ENCODE results near the gene SDK1. TPM values are rescaled to one million over a fixed set of nuclear protein-coding genes. Genes with fewer than 3 reads are reported as not detected.

Gene SDK1
- total RNA-seq, 2 experiments from 2014 or later: 0.03 to 0.05 TPM

DNA sequence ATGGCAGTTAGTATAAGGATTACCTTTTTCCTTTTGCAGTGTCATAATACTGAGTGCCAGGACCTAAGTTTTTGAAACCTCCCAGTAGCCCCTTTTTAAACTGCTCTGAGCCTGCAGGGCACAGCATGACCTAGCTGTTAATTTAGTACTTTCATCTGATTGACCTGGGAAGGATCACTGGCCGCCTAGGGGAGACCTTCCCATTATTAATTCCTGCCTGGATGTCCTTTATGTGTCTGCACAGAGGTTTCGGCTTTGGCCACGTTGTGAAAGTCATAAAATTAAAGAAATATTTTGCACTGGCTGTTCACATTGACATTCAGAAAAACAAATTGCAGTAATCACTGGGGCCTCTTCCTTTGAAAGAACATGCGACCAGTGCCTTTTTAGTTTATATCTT lies 290.2 kb downstream of the SDK1 start:
- ChIA-PET POLR2A (no interaction called here), CTCF (no interaction called here)
- no peak for ATAC-seq
- Mint-ChIP-seq H3K27me3 (ENCODE audit: low read depth) (peaks cover 2% of the 10 kb centered on the region), H3K9me3 (ENCODE audit: insufficient read depth) (no peaks in the 10 kb centered on the region), H3K4me3 (no peak overlapping the region), H3K4me1 (ENCODE audit: low read depth) (no peaks in the 10 kb centered on the region), H3K27ac (no peak overlapping the region), H3K36me3 (ENCODE audit: low read depth) (no peaks in the 10 kb centered on the region)
- DNase-seq: no peak

DNA sequence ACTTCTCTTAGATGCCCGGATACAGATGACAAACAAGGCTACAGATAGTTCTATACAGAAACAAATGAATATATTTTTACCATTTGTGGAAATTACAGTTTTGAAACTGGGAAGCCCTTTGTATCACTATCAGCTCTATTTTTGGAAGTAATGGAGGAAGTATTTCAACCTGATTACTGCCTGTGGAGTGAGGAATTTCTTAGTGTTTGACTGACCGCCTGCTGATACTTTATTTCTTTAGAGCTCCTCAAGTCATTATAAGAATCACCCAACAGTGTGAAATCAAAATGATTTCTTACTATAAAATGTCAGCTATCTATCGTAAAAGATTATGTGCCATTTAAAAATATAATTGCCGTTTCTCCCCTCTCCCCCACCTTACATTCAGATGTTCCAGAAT lies 290.9 kb downstream of the SDK1 start:
- Mint-ChIP-seq H3K4me1 (ENCODE audit: low read depth) (no peaks in the 10 kb centered on the region), H3K27ac (no peak overlapping the region), H3K4me3 (no peak overlapping the region), H3K27me3 (ENCODE audit: low read depth) (peaks cover 2% of the 10 kb centered on the region), H3K9me3 (ENCODE audit: insufficient read depth) (no peaks in the 10 kb centered on the region), H3K36me3 (ENCODE audit: low read depth) (no peaks in the 10 kb centered on the region)
- ATAC-seq: no peak
- ChIA-PET POLR2A (no interaction called here), CTCF (no interaction called here)
- no peak for DNase-seq

DNA sequence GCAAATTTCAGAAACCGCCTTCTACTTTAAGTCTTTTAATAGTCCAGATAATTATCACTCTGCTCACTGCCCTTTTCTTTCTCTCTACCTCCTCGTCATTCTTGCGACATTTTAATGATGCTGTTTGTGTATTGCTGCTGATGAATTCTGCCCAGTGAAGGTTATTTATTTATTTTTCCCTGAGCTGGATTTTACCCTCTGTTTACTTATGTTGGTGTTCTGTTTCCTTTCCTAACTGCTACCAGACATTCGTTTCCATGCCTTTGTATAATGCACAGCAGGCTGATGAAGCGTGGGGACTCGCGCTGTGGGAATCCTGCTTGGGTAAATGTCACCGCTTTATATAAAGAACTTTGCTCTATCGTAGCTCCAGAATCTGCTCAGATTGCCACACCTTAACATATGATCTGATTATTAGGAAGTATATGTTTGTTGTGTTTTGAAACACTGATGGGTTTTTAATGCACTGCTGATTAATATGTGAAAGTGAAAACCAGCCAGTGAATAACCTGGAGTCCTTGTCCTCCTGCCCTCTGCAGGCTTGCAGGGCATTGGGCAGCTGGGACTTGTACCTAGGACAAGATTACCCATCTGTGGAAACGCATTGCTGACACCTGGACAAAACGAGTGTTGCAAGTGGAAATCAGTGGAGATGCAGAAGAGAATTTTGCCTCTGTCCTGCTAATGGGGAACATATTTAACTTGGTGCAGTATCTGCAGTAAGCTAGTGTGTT lies 291.5 kb downstream of the SDK1 start:
- peaks cover 2% of the 10 kb centered on the region for H3K27me3 Mint-ChIP-seq (ENCODE audit: low read depth)
- ATAC-seq: no peak
- DNase-seq: no peak
- ChIA-PET CTCF (no interaction called here), POLR2A (no interaction called here)
- H3K36me3 Mint-ChIP-seq (ENCODE audit: low read depth): no peaks in the 10 kb centered on the region
- no peaks in the 10 kb centered on the region for H3K9me3 Mint-ChIP-seq (ENCODE audit: insufficient read depth)
- no peaks in the 10 kb centered on the region for H3K4me1 Mint-ChIP-seq (ENCODE audit: low read depth)
- H3K27ac Mint-ChIP-seq: no peak overlapping the region
- no peak overlapping the region for H3K4me3 Mint-ChIP-seq

DNA sequence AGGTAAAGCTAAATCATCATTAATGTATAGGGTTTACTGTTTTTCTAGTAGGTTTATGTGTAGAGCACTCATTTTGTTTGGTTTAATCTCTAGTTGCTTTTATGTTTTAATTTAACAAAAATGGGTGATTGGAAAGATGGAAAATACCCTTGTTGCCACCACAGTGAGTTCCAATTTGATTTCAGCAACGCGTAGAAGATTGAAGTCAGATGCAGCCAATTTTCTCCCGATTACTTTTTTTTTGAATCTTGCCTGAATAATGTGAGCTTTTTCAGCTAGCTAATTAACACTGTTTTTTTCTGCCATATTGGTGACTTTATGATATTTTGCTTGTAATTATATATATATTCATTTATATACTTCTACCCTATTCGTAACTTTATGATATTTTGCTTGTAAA lies 293.8 kb downstream of the SDK1 start:
- Mint-ChIP-seq H3K4me3 (no peak overlapping the region), H3K4me1 (ENCODE audit: low read depth) (no peaks in the 10 kb centered on the region), H3K27ac (no peak overlapping the region), H3K36me3 (ENCODE audit: low read depth) (no peaks in the 10 kb centered on the region), H3K27me3 (ENCODE audit: low read depth) (peaks cover 2% of the 10 kb centered on the region), H3K9me3 (ENCODE audit: insufficient read depth) (no peaks in the 10 kb centered on the region)
- ChIA-PET CTCF (no interaction called here), POLR2A (no interaction called here)
- ATAC-seq: no peak
- no peak for DNase-seq

DNA sequence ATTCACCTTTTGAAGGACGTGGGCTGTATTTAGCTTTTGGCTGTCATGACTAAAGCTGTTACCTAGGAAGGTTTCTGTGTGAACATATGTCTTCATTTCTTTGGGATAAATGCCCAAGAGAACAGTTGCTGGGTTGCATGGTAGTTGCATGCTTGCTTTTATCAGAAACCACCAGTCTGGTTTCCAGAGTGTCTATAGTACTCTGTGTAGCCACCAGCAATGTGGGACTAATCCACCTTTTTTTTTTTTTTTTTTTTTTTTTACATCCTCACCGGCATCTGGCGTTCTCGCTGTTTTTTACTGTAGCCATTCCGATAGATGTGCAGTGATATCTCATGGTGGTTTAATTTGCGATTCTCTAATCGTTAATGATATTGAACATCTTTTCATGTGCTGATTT lies 297.8 kb downstream of the SDK1 start:
- DNase-seq (no peak), ATAC-seq (no peak)
- Mint-ChIP-seq H3K4me1 (ENCODE audit: low read depth) (no peaks in the 10 kb centered on the region), H3K9me3 (ENCODE audit: insufficient read depth) (no peaks in the 10 kb centered on the region), H3K27ac (no peak overlapping the region), H3K36me3 (ENCODE audit: low read depth) (no peaks in the 10 kb centered on the region), H3K4me3 (no peak overlapping the region), H3K27me3 (ENCODE audit: low read depth) (no peaks in the 10 kb centered on the region)
- CTCF ChIA-PET: no interaction called here
- POLR2A ChIA-PET: no interaction called here

DNA sequence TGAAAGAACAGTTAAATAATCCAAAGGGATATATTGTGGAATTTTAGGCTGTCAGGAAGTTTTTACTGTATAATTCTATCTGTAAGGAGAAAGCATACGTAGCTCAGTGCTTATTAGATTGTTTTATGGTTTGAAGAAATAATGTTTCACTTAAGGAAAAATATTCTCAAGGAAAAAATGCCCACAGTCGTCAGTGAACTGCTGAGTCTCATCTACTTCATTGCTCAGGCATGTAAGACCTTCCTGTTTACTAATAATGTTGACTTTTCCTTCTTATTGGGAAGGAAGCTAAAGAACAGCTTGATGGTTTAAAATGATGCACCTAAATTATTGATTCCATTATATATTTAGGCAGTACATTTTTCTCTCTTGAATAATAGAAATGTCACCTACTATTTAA lies 304.2 kb downstream of the SDK1 start:
- CTCF ChIA-PET: no interaction called here
- Mint-ChIP-seq H3K36me3 (ENCODE audit: low read depth) (no peaks in the 10 kb centered on the region), H3K4me3 (no peak overlapping the region), H3K27me3 (ENCODE audit: low read depth) (peaks cover 3% of the 10 kb centered on the region), H3K9me3 (ENCODE audit: insufficient read depth) (peaks cover 4% of the 10 kb centered on the region), H3K4me1 (ENCODE audit: low read depth) (no peaks in the 10 kb centered on the region), H3K27ac (no peak overlapping the region)
- ATAC-seq (no peak), DNase-seq (no peak)
- POLR2A ChIA-PET: interaction anchor here (0.6 kb wide), 1 partner anchor 645 kb away, joined by 4 read pairs; no protein-coding TSS in a partner anchor

DNA sequence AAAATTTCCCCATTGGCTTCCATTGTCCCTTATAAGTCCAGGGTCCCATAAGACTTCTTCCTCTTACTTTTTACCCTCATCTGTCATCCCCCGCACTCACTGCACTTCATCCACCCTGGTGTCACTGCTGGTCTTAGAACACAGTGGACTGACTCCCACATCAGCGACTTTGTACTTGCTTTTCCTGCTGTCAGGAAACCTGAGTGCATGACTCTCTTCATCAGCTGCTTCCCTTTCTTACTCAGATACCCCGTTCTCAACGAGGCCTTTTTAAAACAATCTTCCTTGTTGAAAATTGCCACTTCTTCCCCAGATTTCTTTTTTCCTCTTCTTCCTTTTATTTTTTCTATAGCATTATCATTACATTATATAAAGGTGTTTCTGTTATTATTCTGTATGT lies 305.4 kb downstream of the SDK1 start:
- no peaks in the 10 kb centered on the region for H3K36me3 Mint-ChIP-seq (ENCODE audit: low read depth)
- ChIA-PET CTCF (no interaction called here), POLR2A (no interaction called here)
- ATAC-seq (no peak), DNase-seq (no peak)
- H3K9me3 Mint-ChIP-seq (ENCODE audit: insufficient read depth): peaks cover 4% of the 10 kb centered on the region
- H3K4me1 Mint-ChIP-seq (ENCODE audit: low read depth): no peaks in the 10 kb centered on the region
- H3K4me3 Mint-ChIP-seq: no peak overlapping the region
- no peak overlapping the region for H3K27ac Mint-ChIP-seq
- peaks cover 5% of the 10 kb centered on the region for H3K27me3 Mint-ChIP-seq (ENCODE audit: low read depth)

DNA sequence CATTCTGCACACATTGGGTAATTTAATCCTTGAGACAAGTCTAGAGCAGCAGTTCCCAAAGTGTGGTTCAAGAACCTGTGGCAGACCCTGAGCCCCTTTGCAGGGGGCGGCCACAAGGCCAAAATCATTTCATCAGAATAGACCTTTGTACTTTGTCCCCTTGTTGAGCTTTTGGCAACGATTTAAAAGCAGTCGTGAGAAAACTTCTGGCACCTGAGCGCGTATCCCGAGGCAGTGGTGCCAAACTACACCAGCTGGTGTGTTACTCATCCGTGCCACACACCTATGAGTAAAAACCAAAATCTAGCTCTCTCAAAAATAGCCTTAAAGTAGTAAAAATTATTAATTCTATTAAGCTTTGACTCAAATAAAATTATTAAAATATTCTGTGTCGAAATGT lies 306.8 kb downstream of the SDK1 start:
- CTCF ChIA-PET: no interaction called here
- ATAC-seq (no peak), DNase-seq (no peak)
- POLR2A ChIA-PET: no interaction called here
- peaks cover 5% of the 10 kb centered on the region for H3K27me3 Mint-ChIP-seq (ENCODE audit: low read depth)
- H3K4me3 Mint-ChIP-seq: no peak overlapping the region
- no peak overlapping the region for H3K27ac Mint-ChIP-seq
- H3K9me3 Mint-ChIP-seq (ENCODE audit: insufficient read depth): peaks cover 4% of the 10 kb centered on the region
- H3K4me1 Mint-ChIP-seq (ENCODE audit: low read depth): no peaks in the 10 kb centered on the region
- H3K36me3 Mint-ChIP-seq (ENCODE audit: low read depth): no peaks in the 10 kb centered on the region

DNA sequence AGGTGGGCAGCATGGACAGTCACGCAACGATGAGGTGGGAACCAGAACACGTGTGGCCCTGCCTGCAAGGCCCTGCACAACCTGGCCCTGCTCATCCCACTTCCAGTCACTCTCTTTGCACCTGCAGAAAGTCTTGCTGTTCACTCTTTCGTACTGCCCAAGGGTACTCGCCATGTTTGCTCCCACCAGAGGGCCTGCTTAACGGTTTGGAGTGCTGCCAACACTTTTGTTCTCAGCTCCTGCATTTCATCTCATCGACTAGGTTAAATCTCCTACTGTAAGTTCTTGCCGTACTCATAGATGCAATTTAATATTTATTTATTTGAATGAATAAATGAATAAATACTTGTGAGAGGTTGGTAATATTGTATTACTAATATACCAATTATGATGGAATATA lies 315.3 kb downstream of the SDK1 start:
- no peak overlapping the region for H3K4me3 Mint-ChIP-seq
- no peaks in the 10 kb centered on the region for H3K4me1 Mint-ChIP-seq (ENCODE audit: low read depth)
- ChIA-PET POLR2A (no interaction called here), CTCF (no interaction called here)
- peaks cover 5% of the 10 kb centered on the region for H3K27me3 Mint-ChIP-seq (ENCODE audit: low read depth)
- H3K36me3 Mint-ChIP-seq (ENCODE audit: low read depth): no peaks in the 10 kb centered on the region
- ATAC-seq (no peak), DNase-seq (no peak)
- no peak overlapping the region for H3K27ac Mint-ChIP-seq
- no peaks in the 10 kb centered on the region for H3K9me3 Mint-ChIP-seq (ENCODE audit: insufficient read depth)

DNA sequence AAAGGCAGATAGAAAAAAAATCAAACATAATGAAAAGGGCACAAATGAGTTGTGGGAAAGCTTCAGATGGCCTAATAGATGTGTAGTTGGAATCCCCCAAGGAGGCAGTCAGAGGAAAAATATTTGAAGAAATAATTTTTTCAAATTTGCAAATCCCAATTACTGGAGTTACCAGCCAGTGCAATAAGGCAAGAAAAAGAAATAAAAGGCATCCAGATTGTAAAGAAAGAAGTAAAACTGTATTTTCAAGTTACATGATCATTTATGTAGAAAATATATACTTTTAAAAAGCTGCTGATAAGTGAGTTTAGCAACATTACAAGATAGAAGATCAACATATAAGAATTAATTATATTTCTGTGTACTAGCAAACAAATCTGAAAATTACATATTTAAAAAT lies 329.0 kb downstream of the SDK1 start:
- no peaks in the 10 kb centered on the region for H3K27me3 Mint-ChIP-seq (ENCODE audit: low read depth)
- H3K27ac Mint-ChIP-seq: no peak overlapping the region
- no peaks in the 10 kb centered on the region for H3K4me1 Mint-ChIP-seq (ENCODE audit: low read depth)
- H3K36me3 Mint-ChIP-seq (ENCODE audit: low read depth): no peaks in the 10 kb centered on the region
- H3K9me3 Mint-ChIP-seq (ENCODE audit: insufficient read depth): peaks cover 8% of the 10 kb centered on the region
- CTCF ChIA-PET: no interaction called here
- ATAC-seq (no peak), DNase-seq (no peak)
- POLR2A ChIA-PET: no interaction called here
- no peak overlapping the region for H3K4me3 Mint-ChIP-seq

DNA sequence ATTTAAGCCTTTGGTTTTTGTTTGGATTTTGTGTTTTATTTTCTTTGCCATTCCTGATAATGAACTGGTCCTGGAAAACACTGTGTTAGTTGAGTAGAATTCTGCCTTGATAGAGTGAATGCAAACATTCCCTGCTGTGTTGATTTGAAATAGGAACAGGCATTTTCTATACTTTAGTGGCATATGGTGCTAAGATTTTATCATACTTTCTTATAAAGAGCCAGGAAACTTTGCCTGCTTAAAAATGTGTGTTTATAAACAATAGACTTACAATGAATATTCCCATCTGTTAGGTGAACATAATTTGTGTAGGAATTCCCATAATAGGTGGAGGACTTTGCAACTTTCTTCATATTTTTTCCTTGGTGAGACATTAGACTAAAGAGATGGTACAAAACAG lies 333.3 kb downstream of the SDK1 start:
- no peak for DNase-seq
- ATAC-seq: no peak
- Mint-ChIP-seq H3K27ac (no peak overlapping the region), H3K4me1 (ENCODE audit: low read depth) (no peaks in the 10 kb centered on the region), H3K27me3 (ENCODE audit: low read depth) (no peaks in the 10 kb centered on the region), H3K9me3 (ENCODE audit: insufficient read depth) (peaks cover 7% of the 10 kb centered on the region), H3K4me3 (no peak overlapping the region), H3K36me3 (ENCODE audit: low read depth) (no peaks in the 10 kb centered on the region)
- CTCF ChIA-PET: no interaction called here
- POLR2A ChIA-PET: interaction anchor here (0.6 kb wide), 1 partner anchor 1451 kb away, joined by 4 read pairs; no protein-coding TSS in a partner anchor

DNA sequence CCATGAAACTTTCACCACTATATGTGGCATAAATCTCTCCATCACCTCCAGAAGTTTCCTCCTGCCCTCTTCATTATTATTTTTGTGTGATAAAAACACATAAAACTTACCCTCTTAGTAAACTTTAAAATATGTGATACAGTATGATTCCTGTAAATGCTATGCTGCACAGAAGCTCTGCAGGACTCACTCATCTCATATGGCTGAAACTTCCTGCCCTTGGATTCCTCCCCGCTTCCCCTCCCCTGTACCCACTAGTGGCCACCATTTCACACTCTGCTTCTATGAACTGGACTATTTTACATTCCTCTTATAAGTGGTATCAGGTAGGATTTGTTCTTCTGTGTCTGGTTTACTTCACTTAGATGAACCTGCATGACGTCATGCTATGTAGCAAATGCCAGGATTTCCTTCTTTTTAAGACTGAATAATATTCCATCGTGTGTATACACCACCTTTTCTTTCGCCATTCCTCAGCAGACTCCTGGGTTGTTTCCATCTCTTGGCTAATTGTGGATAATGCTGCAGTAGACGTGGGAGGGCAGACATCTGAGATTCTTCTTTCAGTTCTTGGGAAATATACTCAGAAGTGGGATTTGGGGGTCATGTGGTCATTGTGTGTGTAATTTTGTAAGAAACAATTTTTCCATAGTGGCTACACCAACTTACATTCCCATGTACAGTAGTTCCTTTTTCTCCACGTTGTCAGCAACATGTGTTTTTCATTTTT lies 335.2 kb downstream of the SDK1 start:
- ATAC-seq: no peak
- H3K36me3 Mint-ChIP-seq (ENCODE audit: low read depth): no peaks in the 10 kb centered on the region
- H3K4me3 Mint-ChIP-seq: no peak overlapping the region
- POLR2A ChIA-PET: no interaction called here
- no peak for DNase-seq
- no peak overlapping the region for H3K27ac Mint-ChIP-seq
- H3K4me1 Mint-ChIP-seq (ENCODE audit: low read depth): no peaks in the 10 kb centered on the region
- no peaks in the 10 kb centered on the region for H3K27me3 Mint-ChIP-seq (ENCODE audit: low read depth)
- H3K9me3 Mint-ChIP-seq (ENCODE audit: insufficient read depth): no peaks in the 10 kb centered on the region
- CTCF ChIA-PET: no interaction called here

DNA sequence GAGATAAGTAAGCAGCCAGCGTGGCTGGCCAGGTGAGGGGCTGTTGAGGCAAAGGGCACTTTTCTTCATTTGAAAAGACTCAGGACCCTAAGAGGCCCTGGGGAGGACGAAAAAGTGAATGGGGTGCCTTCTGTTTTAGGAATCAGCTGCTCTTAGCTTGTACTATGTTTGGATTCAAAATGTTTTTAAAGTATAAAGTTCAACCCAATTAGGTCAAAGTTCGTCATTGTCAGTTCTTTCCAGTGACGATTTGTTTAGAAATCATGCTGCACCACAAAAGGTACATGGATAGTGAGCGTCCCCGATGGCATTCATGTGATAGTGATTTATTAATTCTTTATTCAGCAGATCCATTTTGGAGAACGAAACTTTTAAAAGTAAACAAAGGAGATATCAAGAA lies 338.2 kb downstream of the SDK1 start:
- ChIA-PET CTCF (no interaction called here), POLR2A (no interaction called here)
- Mint-ChIP-seq H3K27ac (no peak overlapping the region), H3K27me3 (ENCODE audit: low read depth) (peaks cover 2% of the 10 kb centered on the region), H3K9me3 (ENCODE audit: insufficient read depth) (no peaks in the 10 kb centered on the region), H3K4me3 (no peak overlapping the region), H3K4me1 (ENCODE audit: low read depth) (no peaks in the 10 kb centered on the region), H3K36me3 (ENCODE audit: low read depth) (no peaks in the 10 kb centered on the region)
- DNase-seq (no peak), ATAC-seq (no peak)

Measured in activated CD8-positive, alpha-beta T cell treated with anti-CD3 and anti-CD28 coated beads, Interleukin-2, amount 10 ng/mL, durations not matched to agents 7 days and 5 days (primary cell).